Fibroblast of skin of abdomen (primary cell): ENCODE results near the gene SERINC3. TPM values are rescaled to one million over a fixed set of nuclear protein-coding genes. Genes with fewer than 3 reads are reported as not detected.
"Not testable (repeated sequence)": the region's sequence is repeated elsewhere in the genome, so short reads cannot be mapped to it uniquely, and the experiment has no call there.

ENCODE experiments used
- DNase-seq: peaks from one replicate; pipeline ENCODE4 v3.0.0-alpha.2; 2013
- polyA plus RNA-seq, 2 experiments: library from polyadenylated mRNA; unstranded; fragments of 120-200 nt; gene quantifications; one replicate each; pipeline ENCODE4 v1.2.1, GENCODE V29; 2013; ENCODE audit not compliant: insufficient read length in 2 of 2

The SERINC3 gene
- polyA plus RNA-seq (2013, experiment 1 of 2; ENCODE audit: insufficient read length): 68.7 TPM
- 67.1 TPM for polyA plus RNA-seq (2013, experiment 2 of 2; ENCODE audit: insufficient read length)

DNA sequence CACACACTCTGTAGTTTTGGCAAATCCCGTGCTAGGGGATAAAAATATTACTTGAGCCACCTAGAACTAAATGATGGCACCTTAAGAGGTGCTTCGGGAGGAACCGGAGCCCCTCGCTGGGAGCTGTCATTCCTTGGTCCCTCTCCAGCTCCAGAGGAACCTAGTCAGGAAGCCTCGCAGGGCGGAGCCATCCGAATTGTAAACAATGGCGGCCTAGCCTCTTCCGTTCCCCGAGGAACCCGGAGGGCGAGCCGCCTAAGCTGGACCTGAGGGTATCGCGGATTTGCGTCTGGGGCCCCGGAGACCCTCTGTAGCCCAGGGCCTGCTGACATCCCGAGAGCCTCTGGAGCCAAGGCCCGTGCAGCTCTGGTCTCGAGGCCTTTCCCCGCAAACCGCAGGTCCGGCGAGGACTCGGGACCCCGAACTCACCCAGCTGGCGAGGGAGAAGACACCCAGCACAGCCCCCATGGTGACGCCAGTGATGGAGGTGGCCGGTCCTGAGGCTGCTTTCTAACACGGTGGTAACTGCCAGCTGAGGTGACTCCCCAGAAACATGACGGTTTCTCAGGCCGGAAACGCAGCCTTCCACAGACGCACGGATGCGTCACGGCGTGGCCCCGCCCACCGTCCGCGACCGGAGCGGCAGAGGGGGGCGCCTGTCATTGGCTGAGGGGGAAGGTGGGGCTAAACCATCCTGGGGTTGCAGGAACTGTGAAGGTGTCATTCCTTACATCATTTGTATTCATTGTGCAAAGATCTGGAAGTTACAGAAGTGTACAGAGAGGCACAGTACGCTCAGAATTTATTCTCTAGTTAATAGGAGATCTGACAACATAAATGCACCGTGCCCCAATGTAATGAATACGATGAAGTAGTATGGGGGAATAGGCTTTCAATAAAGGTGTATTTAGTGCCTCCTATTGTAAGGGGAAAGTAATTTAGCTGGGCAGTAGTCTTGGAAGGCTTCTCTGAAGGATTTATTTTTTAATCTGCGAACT is at the start of gene SERINC3:
Gene SERINC3, minus strand, starts transcription at position 587 of the 998 bp plus-strand sequence. Its CDS starts 119 bp downstream, at position 468.
- DNase-seq: peak; percentile 92

DNA sequence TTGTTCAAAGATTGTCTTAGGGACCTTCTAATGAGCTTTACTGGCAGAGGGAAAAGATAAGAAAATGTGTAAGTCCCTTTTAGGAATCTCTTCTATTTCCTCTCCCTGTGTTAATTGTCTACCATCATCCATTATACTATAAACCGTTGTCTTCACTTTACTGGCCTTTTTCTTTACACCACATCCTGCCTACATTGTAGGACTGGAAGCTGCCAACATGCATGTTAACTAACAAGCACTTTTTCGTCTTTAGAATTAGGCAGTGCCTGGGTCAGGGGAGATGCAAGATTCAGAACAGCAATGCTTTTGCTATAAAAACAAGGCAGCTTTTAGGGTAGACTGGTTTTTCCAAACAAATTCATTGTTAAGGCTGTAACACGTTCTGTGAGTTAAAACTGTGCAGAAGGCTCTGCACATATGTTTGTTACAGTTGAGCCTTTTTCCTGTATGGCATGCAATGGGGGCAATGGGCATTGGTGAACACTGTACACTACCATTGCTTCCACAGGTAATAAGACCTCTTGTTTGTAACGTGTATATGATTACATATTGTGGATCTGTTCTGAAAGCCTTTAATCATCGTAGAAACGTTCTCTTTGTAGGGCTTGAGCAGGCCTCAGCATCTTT is 49.6 kb upstream of the SERINC3 start:
- peak; percentile 40 for DNase-seq

DNA sequence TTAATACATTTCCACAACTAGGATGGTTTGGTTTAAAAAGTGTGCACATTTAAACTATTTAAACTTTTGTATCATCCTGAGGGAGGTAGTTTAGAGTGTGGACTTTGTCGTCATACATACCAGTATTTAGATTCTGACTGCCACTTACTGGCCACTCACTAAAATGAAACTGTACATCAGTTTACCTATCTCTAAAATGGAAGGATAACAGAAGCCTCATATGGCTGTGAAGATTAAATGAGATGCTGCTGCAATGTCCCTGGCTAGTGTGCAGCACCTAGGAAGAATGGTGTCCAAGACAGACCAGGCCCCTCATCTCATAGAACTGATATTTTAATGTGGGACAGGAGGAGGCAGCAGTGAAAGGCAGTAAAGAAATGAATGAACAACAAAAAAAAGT is 48.5 kb upstream of the SERINC3 start:
- DNase-seq: no peak

DNA sequence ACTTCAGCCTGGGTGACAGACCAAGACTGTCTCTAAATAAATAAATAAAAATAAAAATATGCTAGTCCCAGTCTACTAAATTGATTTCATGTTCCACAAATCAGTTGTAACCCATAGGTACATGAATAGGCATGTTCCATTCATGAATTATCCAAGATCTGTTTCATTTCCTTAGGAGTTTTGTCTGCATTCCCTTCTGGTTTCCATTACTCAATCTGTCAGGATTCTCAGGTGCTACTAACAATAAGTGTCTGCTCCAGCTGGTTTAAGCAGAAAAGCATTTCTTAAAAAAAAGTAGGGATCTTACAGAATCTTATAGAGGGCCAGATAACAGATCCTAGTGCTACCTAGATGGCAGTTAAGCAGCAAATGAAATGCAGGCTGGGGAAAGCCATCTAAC is 44.9 kb upstream of the SERINC3 start:
- DNase-seq: no peak

DNA sequence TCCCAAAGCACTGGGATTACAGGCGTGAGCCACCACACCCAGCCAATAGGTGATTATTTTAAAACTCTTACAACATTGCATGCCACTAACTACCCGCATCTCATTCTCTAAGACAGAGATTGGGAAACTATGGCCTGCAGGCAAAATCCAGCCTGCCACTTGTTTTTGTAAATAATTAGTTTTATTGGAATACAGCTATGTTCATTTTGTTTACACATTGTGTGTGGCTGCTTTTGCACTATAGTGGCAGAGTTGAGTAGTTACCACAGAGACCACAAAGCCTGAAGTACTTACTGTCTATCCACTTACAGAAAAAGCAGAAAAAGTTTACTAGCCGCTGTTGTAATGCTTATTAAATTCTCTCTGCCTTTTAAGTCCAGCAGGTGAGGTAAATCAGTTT is 44.1 kb upstream of the SERINC3 start:
- DNase-seq: no peak

DNA sequence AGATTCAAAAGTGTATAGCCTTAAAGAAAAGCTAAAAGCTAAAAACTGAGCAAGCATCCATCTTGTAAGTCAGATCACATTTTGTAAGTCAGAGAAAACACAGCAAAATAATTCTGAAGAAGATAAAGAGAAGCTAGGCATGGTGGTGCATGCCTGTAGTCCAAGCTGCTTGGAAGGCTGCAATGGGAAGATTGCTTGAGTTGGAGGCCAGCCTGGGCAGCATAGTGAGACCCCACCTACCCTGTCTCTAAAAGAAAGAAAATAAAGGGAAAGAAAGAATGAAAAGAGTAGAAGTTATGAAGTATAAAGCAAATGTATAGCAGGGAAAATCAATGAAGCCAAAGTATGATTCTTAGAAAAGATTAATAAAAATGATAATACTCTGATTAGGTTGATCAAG is 40.0 kb upstream of the SERINC3 start:
- no peak for DNase-seq

- not testable (repeated sequence) for DNase-seq
Measured at GRCh38 chr20:44560818-44561217, 38.9 kb upstream of the SERINC3 start.

DNA sequence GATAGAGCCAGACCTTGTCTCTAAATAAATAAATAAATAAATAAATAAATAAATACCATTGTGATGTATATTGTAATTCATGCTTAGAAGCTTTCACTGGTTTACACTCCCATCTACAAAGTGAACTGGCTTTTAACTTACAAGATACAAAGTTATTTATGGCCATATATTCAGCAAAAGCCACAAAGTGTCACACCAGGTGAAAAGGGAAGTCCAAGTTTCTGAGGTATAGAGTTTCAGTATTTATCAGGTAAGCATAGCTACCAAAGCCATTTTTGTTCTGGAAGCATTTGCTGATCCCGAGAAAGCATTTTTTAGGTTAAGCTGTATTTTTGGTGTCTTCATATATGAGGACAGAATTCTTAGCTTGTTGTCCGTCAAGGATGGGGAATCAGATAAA is 38.4 kb upstream of the SERINC3 start:
- DNase-seq: no peak

DNA sequence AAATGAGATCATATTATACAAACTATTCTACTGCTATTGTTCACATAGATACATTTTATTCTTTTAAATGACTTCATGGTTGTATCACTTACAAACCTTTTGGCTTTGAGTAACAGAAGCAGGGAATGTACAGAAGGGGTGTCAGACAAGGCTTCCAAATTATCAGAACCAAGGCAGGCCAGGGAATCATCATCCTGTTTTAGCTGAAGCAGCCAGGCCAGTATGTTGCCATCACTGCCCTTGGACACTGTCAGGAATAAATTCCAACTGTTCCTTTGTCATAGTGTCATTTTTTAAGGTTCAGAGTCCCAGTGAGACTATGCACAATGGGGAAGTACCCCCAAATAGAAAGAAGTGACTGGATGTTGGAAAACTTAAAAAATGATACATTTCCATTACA is 37.4 kb upstream of the SERINC3 start:
- DNase-seq: no peak

DNA sequence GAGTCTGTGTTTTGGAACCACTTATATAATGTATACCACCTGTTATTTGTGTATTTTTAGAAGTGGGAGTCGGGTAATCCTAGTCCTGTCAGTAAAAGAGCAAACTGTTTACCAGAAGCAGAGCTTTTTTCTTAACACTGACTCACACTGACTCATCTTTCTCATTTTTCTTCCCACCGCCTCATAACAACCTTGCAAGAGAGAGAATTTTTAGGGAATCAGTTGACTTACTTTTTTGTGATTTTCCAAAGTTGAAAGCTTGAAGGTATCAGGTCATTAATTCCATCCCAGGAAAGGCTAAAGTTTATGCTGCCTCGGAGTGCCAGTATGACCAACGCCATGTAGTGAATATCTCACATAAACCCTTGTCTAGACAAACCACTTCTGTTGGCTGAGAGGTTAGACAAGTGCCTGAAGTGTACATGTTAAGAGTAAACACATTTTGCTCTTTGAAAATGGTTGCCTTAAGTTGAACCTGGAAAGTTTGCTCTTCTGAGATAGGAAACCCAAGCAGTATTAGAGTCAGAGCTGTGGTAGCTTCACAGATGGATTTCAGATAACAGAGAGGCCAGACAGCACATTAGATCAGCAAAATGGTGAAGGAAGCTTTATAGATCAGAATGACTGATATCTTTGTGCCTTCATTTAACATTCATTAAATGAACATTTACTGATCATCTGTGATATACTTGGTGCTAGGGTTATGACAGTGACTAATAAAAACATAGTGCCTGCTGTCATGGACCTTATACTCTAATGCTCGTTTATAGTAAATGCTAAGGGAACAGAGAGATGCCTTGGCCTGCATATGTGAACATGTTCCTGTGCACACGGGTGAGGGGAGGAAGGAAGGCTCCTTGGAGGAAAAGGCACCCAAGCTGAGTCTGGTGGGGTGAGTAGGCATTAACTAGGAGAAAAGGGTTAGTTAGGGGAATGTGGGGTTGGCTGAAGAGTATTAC is 31.4 kb upstream of the SERINC3 start:
- peak; percentile 83 for DNase-seq

GRCh38 chr20:44552568-44552949 is 30.7 kb upstream of the SERINC3 start:
- no peak for DNase-seq

DNA sequence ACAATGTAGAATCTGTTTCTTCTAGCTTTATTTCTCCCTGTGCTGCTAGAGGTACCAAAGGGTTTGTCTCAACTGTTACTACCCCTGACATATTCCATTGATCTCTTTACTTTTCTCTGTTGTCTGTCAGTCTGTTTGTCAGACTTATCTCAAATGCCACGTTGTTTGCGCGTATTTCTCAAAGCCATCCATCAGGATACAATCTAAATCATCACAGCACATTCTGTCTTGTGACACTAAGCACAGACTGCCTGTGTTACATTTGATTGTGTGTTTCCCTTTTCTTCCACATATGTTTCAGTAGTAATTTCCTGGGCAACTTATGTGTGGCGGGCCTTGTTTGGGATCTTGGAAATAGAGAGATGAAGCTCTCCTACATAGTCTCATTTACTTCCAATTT is 30.2 kb upstream of the SERINC3 start:
- DNase-seq: no peak

DNA sequence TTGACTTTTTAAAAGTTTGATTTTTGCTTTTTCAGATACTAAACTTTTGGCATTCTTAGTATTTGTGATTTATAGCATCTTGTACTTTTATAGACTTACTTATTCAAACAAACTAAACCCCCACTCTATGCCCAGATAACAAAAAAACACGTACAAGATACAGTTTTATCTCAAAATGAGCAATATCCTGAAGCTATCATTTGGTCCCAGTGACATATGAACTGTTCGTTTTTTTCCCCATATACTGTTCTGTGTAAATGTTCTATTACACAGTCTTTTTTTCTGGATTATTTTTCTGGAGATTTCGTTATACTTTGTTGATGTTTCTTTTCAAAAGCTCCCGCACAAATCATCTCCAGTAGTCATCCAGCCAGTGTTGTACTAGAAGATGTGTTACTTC is 27.3 kb upstream of the SERINC3 start:
- DNase-seq: no peak

- no peak for DNase-seq
Measured at GRCh38 chr20:44547419-44547818, 25.5 kb upstream of the SERINC3 start.

DNA sequence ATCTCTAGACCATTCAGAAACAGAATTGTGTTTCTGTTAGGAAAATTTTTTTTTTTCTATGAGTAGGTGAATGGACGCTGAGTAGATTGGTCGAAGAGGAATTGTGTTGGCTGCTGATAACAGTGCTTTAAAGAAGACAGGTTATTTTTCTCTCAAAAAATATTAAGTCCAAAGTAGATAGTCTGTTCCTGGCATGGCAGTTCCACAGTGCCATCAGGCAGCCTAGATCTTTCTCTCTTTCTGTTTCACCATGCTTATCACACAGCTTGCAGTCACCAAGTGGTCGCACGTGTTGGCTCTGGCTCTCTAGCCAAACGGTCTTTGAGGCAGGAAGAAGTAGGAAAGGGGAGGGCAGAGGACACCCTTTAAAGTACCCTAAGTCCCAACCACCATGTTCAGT is 22.4 kb upstream of the SERINC3 start:
- DNase-seq: no peak

DNA sequence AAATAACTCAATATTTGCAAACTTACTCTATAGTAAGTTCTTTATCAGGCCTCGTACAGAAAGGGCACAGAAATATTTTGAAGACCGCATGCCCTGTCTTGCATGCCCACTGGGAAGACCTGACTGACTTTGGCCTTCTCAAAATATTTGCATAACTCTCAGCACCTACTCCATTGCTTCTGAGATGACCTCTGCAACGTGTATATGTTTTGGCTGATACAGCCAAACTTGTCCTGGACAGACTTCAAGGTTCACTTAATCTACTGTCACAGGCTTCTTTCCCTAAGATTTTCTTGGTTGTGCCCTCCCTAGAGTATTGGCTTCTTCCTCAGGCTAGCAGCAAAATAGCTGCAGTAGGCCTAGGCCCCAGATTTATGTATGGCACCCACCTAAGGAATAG is 21.5 kb upstream of the SERINC3 start:
- no peak for DNase-seq

DNA sequence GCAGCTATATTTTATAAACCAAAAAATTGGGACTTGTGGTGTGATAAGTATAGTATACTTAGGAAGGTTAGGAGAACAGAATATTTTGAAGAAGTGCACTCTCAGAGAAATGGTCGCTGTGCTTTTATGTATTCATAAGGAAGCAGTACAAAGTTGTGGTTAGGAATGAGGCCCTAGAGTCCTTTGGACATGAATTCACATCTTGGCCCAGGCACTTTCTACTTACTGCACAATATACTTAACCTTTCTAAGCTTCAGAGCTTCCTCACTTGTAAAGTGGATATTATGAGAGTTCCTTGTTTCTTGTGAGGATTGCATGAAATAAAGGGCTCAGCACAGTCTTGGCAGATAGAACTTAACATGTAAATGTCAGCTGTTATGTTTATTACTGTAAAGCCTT is 21.0 kb upstream of the SERINC3 start:
- DNase-seq: no peak

- no peak for DNase-seq
Measured at GRCh38 chr20:44541992-44542391, 20.1 kb upstream of the SERINC3 start.

GRCh38 chr20:44540834-44541233 is 19.0 kb upstream of the SERINC3 start:
- peak; percentile 65 for DNase-seq

DNA sequence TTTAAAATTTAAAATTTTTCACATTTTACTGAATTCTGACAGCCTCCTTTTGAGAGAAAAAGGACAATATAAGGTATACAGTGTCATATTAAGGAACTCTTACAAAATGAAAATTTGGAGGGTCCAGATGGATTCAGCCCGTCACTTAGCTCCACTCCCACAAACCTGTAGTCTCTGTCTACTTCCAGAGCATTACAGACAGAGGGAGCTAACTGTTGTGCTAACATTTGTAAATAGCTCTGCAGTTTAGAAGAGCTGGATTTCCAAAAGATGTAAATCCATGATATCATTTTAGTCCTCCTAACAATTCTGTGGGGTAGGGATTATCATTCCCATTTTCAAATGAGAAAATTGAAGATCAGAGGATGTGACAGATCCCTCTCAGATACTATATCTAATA is 16.1 kb upstream of the SERINC3 start:
- no peak for DNase-seq

DNA sequence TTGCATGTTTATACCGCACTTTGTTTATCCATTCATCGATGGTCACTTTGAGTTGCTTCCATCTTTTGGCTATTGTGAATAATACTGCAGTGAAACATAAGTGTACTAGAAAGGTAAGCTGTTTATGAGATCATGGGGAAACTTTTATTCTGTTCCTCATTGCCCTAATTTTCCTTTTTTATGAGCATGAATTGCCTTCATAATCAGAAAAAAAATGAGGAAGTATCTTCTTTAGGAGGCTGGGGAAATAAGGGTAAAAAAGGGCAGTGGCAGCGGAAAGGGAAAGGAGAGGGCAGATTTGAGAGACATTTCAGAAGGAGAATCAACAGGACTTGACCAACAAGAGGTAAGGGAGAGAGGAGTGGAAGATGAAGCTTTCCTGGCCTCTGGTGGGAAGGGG is 14.3 kb upstream of the SERINC3 start:
- no peak for DNase-seq

GRCh38 chr20:44533928-44534327 is 12.1 kb upstream of the SERINC3 start:
- DNase-seq: no peak

GRCh38 chr20:44532981-44533331 is 11.1 kb upstream of the SERINC3 start:
- peak; percentile 62 for DNase-seq
